Suprapubic skin (tissue), 4 donors: ENCODE measurements around the gene FAXDC2. TPM values are rescaled to one million over a fixed set of nuclear protein-coding genes. Genes with fewer than 3 reads are reported as not detected.

Source experiments
- DNase-seq, 2 donors: peaks; one replicate each; pipeline ENCODE4 v3.0.0-alpha.2; 2019; ENCODE audit warnings: low spot score in 2 of 2
- H3K27ac ChIP-seq: fragments of 200-600 bp; sonication (generic); one replicate; pipeline ENCODE4 v1.5.1; 2019
- H3K27me3 ChIP-seq: fragments of 200-600 bp; sonication (generic); one replicate; pipeline ENCODE4 v1.5.1; 2019
- H3K36me3 ChIP-seq: fragments of 200-600 bp; sonication (generic); one replicate; pipeline ENCODE4 v1.5.1; 2019
- H3K4me1 ChIP-seq: fragments of 200-600 bp; sonication (generic); one replicate; pipeline ENCODE4 v1.5.1; 2019
- H3K4me3 ChIP-seq: fragments of 200-600 bp; sonication (generic); one replicate; pipeline ENCODE4 v1.5.1; 2019; ENCODE audit warnings: mild to moderate bottlenecking
- H3K9me3 ChIP-seq: fragments of 200-600 bp; sonication (generic); one replicate; pipeline ENCODE4 v1.5.1; 2019
- EP300 ChIP-seq: sonication (generic); formaldehyde crosslinking; IDR thresholded peaks from one replicate; pipeline ENCODE4 v1.6.1; 2017; ENCODE audit warnings: antibody characterized with exemption
- POLR2A ChIP-seq, 2 donors: fragments of 450-650 bp; IDR thresholded peaks; one replicate each; pipeline ENCODE4 v1.6.1; 2017; ENCODE audit warnings: antibody characterized with exemption in 2 of 2, mild to moderate bottlenecking in 2 of 2, moderate library complexity in 2 of 2
- POLR2AphosphoS5 ChIP-seq, 3 donors: sonication (generic); formaldehyde crosslinking; IDR thresholded peaks; one replicate each; pipeline ENCODE4 v1.6.1; 2017; ENCODE audit warnings: antibody characterized with exemption in 3 of 3
- WGBS: methylation state at CpG from one replicate; pipeline ENCODE4 v1.1.5; 2018; 5-methylcytosine and 5-hydroxymethylcytosine counted together
- total RNA-seq, 4 donors: library from RNA; depleted of rRNA; stranded (reverse); fragments of >200 nt; gene quantifications; one replicate each; pipeline ENCODE4 v1.1.0, GENCODE V29; 2016
- TF ChIP-seq, protein P1 (sequence below), 2 donors: fragments of 200-600 bp in 1 of 2; fragments of 450-650 bp in 1 of 2; sonication (generic) in 1 of 2; IDR thresholded peaks; one replicate each; pipeline ENCODE4 v1.5.1; 2016 to 2019; ENCODE audit warnings: antibody characterized with exemption in 2 of 2, mild to moderate bottlenecking in 1 of 2, moderate library complexity in 1 of 2

Gene FAXDC2
- total RNA-seq, 4 donors from 2014 or later = 27.1 to 62.1 (median 40.8) TPM

DNA sequence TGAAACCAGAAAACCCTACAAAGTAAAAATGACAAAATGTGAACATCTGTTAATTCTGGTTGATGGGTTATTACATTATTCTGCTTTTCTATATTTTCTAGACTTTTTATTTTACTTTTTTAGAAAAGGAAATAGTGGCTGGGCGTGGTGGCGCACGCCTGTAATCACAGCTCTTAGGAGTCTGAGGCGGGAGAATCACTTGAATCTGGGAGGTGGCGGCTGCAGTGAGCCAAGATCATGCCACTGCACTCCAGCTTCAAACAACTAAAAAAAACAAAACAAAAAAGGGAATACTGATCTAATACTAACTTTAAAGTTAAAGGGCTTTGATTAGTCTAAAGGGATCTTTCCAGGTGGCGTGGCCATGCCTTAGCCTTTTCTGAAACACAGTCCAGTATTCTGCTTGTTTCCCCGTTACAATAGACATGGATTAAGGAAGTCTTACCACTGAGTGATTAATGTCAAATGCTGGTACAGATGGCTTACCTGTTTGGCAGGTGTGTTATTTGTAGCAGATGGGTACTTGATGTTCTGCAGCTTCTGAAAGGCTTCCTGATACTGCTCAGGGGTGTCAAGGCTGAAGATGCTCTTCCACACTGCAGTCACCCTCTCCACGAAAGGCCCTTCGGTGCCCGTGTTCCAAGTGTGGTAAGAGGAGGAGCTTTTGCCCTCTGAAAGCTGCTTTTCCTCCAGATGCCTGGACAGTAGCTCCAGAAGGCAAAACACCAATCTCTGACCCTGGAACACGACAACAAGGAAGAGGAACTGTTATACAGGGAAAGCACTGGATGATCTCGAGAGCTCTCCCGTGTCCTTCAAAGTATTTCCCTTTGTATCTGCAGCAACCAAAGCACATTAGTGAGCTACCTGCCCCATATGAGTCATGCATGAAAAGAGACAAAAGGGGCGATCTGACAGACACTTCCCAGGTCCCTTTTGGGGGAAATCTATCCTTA lies 45.5 kb upstream of the FAXDC2 start:
- H3K4me3 ChIP-seq = no peak overlapping the region
- peak overlapping the region; percentile 14 for H3K27ac ChIP-seq
- H3K36me3 ChIP-seq = peaks cover 90% of the 10 kb centered on the region
- no peaks in the 10 kb centered on the region for H3K9me3 ChIP-seq
- peaks cover 8% of the 10 kb centered on the region for H3K4me1 ChIP-seq
- WGBS = 86% methylated on average over 14 of the region's 14 CpGs
- H3K27me3 ChIP-seq = no peaks in the 10 kb centered on the region
- TF ChIP-seq POLR2AphosphoS5 (IDR thresholded peaks at IDR 0.05) = no peak
- no peak for TF ChIP-seq POLR2A (IDR thresholded peaks at IDR 0.05)
- TF ChIP-seq, protein P1, sequence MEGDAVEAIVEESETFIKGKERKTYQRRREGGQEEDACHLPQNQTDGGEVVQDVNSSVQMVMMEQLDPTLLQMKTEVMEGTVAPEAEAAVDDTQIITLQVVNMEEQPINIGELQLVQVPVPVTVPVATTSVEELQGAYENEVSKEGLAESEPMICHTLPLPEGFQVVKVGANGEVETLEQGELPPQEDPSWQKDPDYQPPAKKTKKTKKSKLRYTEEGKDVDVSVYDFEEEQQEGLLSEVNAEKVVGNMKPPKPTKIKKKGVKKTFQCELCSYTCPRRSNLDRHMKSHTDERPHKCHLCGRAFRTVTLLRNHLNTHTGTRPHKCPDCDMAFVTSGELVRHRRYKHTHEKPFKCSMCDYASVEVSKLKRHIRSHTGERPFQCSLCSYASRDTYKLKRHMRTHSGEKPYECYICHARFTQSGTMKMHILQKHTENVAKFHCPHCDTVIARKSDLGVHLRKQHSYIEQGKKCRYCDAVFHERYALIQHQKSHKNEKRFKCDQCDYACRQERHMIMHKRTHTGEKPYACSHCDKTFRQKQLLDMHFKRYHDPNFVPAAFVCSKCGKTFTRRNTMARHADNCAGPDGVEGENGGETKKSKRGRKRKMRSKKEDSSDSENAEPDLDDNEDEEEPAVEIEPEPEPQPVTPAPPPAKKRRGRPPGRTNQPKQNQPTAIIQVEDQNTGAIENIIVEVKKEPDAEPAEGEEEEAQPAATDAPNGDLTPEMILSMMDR (IDR thresholded peaks at IDR 0.05) = no peak
- no peak for TF ChIP-seq EP300
- no peak for DNase-seq

DNA sequence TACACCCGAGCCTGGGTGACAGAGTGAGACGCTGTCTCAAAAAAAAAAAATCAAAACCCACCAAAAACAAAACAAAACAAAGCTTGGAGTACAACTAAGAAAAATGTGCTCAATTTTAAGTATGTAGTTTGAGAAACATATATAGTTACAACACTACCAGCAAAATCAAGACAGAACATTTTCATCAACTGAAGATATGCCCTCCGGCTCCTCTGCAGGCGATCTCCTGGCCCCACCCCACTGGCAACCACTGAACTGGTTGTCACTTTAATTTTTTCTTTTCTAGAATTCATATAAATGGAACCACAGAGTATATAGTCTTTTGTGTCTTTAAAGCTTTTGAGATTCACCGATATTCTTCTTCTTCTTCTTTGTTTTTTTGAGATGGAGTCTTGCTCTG lies 43.0 kb upstream of the FAXDC2 start:
- DNase-seq = no peak
- TF ChIP-seq, protein P1 (IDR thresholded peaks at IDR 0.05) = no peak
- TF ChIP-seq POLR2A (IDR thresholded peaks at IDR 0.05) = no peak
- no peak for TF ChIP-seq EP300
- TF ChIP-seq POLR2AphosphoS5 (IDR thresholded peaks at IDR 0.05) = no peak
- Histone ChIP-seq H3K4me3 (no peak overlapping the region), H3K27ac (no peak overlapping the region), H3K9me3 (no peaks in the 10 kb centered on the region), H3K4me1 (peaks cover 5% of the 10 kb centered on the region), H3K27me3 (no peaks in the 10 kb centered on the region), H3K36me3 (peaks cover 93% of the 10 kb centered on the region)
- 79% methylated on average over 5 of the region's 5 CpGs for WGBS

DNA sequence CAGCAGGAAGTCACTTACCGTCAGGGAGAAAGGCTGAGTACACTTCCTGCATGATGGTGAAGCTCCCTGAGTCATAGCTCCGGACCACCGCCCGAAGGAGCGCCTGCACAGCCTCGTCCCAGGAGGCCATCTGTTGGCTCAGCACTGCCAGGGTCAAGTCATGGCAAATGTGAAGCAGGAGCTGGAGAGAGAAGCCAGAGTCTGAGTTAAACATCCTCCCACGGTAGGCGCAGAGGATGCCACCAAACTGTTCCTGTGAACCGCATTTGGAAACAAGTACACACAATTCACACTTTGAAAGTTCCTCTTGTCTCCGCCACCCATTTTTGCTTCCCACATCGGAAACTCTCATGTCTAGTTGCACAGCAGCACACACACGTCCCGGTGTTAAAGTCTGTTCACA lies 42.0 kb upstream of the FAXDC2 start:
- peak in 1 of 3 donors; percentile 15 for TF ChIP-seq POLR2AphosphoS5 (IDR thresholded peaks at IDR 0.05)
- TF ChIP-seq, protein P1 (IDR thresholded peaks at IDR 0.05) = no peak
- Histone ChIP-seq H3K27ac (peak overlapping the region; percentile 59), H3K36me3 (peaks cover 96% of the 10 kb centered on the region), H3K4me3 (no peak overlapping the region), H3K4me1 (peaks cover 5% of the 10 kb centered on the region), H3K27me3 (no peaks in the 10 kb centered on the region), H3K9me3 (no peaks in the 10 kb centered on the region)
- no peak for DNase-seq
- 70% methylated on average over 12 of the region's 13 CpGs for WGBS

DNA sequence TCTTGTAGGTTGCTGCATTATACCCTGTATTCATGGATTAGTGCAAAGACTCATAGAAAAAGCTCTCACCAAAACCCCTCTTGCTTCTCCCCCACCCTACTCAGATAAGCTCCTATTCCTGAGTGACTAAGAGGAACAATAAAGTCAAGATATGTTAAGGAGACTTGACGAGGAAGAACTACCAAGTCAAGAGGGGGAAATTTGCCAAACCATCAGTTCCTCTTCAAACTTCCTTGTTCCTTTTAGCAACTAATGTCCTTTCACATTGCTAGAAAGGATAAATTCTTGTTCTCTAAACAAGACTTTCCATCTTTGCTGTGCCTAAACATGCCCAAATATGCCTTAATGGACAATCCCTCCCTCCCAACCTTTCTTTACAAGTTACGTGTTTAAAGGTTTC lies 35.0 kb upstream of the FAXDC2 start:
- WGBS = 90% methylated on average over 2 of the region's 2 CpGs

DNA sequence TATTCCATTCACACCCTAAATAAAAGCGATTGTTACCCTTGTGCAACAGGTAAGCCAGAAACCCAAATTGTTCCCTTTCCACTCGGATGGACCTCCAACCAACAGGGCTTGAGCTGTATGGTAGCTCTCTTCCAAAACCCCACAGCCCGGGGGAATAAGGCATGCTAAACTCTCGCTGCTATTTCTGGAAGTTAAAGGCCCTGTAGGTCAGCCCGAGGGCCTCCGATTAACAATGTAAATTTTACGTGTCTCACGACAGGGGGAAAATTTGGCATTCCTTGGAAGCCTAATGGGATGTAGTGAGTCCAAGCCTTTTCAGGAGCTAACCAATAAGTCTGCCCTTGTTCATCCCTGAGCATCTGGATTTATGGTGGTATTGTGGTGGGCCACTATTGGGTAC lies 34.0 kb upstream of the FAXDC2 start:
- H3K27ac ChIP-seq = no peak overlapping the region
- DNase-seq = no peak
- TF ChIP-seq, protein P1 (IDR thresholded peaks at IDR 0.05) = no peak
- TF ChIP-seq POLR2A (IDR thresholded peaks at IDR 0.05) (no peak), EP300 (no peak)
- H3K9me3 ChIP-seq = peaks cover 16% of the 10 kb centered on the region
- 90% methylated on average over 6 of the region's 8 CpGs for WGBS
- no peaks in the 10 kb centered on the region for H3K27me3 ChIP-seq
- peaks cover 47% of the 10 kb centered on the region for H3K36me3 ChIP-seq
- H3K4me3 ChIP-seq = no peak overlapping the region
- H3K4me1 ChIP-seq = peaks cover 3% of the 10 kb centered on the region

More for the DNA sequence above, 35.0 kb upstream of the FAXDC2 start:
- Histone ChIP-seq H3K36me3 (peaks cover 58% of the 10 kb centered on the region), H3K4me3 (no peak overlapping the region), H3K9me3 (peaks cover 16% of the 10 kb centered on the region), H3K27ac (no peak overlapping the region), H3K4me1 (peaks cover 3% of the 10 kb centered on the region), H3K27me3 (no peaks in the 10 kb centered on the region)
- TF ChIP-seq POLR2AphosphoS5 (IDR thresholded peaks at IDR 0.05) = no peak
- TF ChIP-seq POLR2A (IDR thresholded peaks at IDR 0.05) = no peak
- TF ChIP-seq EP300 = no peak
- TF ChIP-seq, protein P1 (IDR thresholded peaks at IDR 0.05) = no peak
- no peak for DNase-seq
